ENCODE data around the gene FGF13. TPM values are rescaled to one million over a fixed set of nuclear protein-coding genes. Genes with fewer than 3 reads are reported as not detected.

Gene FGF13
- total RNA-seq: 0.27 TPM in 1 of 2 replicates, not detected in the other

DNA sequence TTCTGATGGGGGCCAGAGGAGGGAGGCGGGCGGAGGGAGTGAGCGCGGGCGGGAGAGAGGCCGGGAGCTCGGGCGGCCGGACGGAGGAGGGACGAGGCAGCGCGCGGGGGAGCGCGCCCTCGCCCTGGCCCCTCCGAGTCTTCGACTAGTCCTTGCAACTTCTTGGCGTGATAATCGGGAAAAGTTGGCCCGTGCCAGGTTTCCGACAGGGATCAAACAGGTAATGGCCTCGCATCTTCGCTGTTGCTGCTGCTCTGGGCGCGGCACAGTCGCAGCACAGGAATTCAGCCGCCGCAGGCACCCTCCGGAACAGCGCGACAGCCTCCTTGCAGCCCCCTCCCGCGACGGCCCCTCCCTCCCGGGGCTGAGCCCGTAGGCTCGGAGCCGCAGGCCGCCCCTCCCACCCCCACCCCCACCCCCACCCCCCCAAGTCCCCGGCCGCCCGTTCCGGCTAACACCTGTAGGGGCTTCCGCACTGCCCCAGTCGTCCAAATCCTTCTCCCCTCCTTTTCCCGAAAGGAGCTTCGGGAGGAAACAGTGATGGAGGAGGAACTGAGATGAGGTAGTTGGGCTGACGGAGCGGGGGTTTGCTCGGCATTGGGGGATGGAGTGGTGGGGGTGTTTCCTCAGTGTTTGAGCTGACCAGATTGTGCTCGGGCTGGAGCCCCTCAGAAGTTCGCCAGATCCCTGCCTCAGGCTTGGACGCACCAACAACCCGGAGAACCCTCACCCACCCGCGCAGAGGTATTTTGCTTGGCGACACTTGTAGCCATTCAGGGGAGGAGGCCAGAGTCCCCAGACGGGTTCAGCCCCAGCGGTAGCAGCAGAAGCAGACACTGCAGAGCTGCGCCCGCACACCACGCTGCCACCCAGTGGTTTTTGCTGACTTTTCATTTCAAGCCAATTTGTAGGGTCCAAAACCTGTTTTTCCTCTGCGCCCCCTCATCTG is at the start of gene FGF13:
Gene FGF13, minus strand, starts transcription at position 319 of the 949 bp plus-strand sequence. CDS start 714 bp downstream, outside the sequence.

Small RNAs within 50 kb of the gene (small RNA-seq; reads per million reads assigned to genes)
- gene AL031386.1: not detected
- gene MIR504: not detected
